EH (cell line): ENCODE data around the gene SPAG9.
A peak's percentile ranks its signal among the peaks of the same experiment; 100 is the strongest.

ENCODE experiments used
- DNase-seq: peaks from one replicate; pipeline ENCODE4 v3.0.0-alpha.2; 2015; ENCODE audit warnings: low read depth

Gene SPAG9

DNA sequence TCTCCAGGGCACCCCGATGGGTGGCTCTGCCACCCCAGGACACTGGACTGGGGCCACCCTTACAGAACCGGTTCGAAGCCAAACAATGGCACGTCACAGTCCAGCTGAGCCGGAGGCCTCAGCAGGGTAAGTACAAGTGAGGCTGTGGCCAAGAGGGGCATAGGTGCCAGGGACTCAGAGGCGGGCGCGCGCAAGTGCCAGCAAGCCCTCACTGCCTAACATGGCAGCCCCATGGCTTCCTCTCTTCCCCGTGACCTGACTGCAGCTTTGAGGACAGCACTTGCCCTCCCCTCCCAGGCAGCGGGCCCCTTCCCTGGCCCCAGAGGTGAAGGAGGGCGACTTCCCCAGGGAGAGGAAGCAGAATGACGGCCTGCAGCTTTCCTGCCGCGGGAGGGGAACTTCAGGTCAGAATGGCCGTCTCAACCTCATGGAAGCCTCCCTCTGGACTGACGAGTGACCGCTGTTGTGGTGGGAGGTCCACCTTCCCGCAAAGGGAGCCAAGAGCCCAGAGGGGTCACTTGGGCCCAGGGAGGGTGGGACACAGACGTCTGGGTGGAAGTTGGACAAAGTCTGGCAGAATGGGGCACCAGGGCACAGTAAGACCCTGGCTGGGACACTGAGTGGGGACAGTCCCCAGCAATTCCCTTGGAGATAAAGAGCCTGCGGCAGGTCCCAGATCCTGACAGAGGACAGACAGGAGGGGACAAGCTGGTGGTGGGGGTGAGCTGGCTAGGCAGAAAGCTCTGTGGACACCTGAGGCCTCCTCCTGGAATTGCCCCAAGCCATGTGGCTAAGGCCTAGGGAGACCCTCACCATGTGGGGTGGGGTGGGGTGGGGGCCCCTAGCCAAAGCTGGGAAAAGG, 202.4 kb downstream of the SPAG9 start:
- no peak for DNase-seq

DNA sequence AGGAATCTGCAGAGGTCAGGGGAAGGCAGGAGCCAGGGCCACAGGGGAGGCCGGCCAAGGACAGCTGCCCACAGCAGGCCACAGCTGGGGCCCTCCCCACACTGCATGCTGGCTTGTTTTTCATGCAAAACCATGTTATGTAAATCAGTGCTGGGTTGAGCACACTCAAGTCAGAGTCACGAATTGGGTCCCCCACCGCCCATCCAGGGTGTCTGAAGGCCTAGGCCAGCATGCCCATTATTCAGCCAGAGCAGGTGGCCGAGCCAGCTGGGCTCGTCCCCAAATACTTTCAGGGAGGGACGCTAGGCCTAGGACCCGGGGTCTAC, 203.3 kb downstream of the SPAG9 start:
- no peak for DNase-seq

DNA sequence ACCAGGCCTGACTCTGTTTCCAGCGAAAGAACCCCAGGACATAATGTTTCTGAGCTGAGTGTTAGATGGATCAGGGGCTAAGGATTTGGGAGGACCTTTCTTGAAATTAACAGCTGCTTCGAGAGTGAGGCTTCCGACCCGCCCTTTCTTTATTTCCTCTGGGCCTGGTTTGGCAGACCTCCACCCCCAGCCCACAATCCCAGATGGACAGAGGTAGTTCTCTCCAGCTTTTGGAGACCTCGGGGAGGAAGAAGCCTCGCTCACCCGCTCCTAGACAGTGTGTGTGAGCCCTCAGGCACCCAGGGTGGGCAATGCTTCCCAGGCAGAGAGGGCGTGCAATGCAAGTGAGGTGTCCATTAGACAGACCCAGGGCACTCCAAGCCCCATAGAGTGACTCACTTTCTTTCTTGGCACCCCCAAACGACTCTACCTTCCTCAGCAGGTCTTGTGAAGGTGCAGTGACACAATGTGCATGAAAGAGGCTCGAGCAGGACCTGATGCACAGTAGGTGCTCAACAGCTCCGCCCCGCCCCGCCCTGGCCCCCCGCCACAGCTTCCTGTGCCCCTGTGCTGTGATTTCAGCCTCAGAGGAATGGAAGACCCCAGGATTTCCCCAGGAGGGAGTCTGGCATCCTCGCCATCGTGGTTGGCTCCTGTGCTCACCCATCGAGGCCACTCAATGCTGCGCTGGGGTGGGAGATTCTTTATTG, 203.8 kb downstream of the SPAG9 start:
- peak; percentile 10 for DNase-seq

DNA sequence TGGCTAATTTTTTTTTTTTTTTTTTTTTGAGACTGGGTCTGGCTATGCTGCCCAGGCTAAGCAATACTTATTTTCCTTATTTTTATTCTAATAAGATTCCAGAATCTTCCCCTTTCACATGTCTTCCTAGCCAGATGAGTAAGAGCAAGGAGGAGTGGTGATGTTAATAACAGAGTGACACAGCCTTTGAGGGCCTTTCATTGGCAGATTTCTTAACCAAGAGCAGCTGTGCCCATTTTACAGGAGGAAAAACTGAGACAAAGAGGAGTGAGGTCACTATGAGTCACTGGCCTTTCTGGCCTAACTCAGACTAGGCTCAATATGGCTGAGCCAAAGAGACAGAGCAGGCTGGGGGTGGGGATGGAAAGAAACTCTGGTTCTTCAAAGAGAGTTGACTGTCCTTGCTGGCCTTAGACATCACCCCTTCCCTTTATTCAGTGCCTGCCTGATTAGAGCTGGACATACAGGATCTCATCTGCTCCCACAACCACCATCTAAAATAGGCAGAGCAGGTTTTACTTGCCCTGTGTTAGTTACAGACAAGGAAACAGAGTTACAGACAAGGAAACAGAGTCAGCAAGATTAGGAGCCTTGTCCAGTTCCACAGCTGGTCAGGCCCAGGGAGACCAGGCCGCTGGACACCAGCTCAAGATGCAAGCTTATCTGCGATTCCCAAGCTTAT, 204.5 kb downstream of the SPAG9 start:
- peak; percentile 25 for DNase-seq

DNA sequence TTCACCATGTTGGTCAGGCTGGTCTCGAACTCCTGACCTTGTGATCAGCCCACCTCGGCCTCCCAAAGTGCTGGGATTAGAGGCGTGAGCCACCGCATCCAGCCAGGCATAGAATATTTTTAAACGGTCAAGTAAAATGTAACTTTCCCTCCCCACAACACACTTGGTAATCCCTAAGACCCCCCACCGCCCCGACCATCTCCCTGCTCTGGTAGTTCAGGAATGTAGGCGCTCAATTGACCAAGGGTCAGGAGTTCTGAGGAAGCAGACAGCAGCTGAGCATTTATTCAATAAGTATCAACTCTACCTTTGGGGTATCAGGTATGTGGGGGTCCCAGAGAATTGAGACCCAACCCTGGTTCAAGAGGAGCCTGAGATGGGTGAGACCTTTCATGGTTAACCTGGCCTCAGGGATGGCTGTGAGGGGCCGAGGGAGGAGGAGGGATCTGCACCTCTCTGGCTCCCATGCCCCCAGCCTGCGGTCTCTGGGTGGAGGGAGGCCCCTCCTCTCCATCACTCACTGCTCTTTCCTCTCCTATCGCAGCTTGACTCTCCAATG, 206.1 kb downstream of the SPAG9 start:
- DNase-seq, result no peak

DNA sequence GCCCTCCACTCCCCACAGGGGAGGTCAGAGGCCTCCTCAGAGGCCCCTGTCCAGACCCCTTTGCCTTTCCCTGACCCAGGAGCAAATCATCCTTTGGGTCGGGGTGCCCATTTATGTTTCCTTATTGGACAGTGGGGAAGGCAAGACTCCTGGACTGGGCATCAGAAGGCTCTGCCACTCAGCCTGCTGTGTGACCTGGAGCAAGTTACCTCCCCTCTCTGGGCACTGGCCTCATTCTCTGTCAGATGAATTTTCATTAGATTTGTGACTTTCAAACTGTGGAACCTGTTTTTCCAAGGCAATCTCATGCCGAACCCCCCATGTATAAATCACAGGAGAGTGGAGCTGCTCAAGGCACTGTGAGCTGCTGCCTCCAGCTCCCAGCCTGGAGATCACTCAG, 207.5 kb downstream of the SPAG9 start:
- no peak for DNase-seq
